GM23338 (cell line): ENCODE data around the gene ABCB6. TPM values are rescaled to one million over a fixed set of nuclear protein-coding genes. Genes with fewer than 3 reads are reported as not detected.

ENCODE experiments used
- ATAC-seq: fragments of 200-7000 bp; cut with Tn5 transposase; 3 replicates; pipeline ENCODE4 v1.9.1; 2020
- DNase-seq: peaks from one replicate; pipeline ENCODE4 v3.0.0-alpha.2; 2015; ENCODE audit warnings: low spot score
- H2AFZ ChIP-seq: fragments of 200-600 bp; sonication (generic); 2 replicates; pipeline ENCODE4 v1.8.0; 2016; ENCODE audit warnings: antibody characterized with exemption, mild to moderate bottlenecking, moderate library complexity
- H3F3A ChIP-seq: fragments of 200-600 bp; sonication (generic); replicated peaks from 2 replicates; pipeline ENCODE4 v1.8.0; 2017; ENCODE audit warnings: antibody characterized with exemption, mixed run types, low read depth
- H3K27ac ChIP-seq: fragments of 200-600 bp; sonication (generic); 2 replicates; pipeline ENCODE4 v1.6.1; 2016; ENCODE audit warnings: low read depth
- H3K27me3 ChIP-seq: fragments of 200-600 bp; sonication (generic); 2 replicates; pipeline ENCODE4 v1.8.0; 2016; ENCODE audit warnings: mild to moderate bottlenecking, mixed run types, moderate library complexity; ENCODE audit not compliant: insufficient read depth
- H3K36me3 ChIP-seq: fragments of 200-600 bp; sonication (generic); 2 replicates; pipeline ENCODE4 v1.8.0; 2016; ENCODE audit warnings: mild to moderate bottlenecking; ENCODE audit not compliant: insufficient read depth
- H3K4me1 ChIP-seq: fragments of 200-600 bp; sonication (generic); 2 replicates; pipeline ENCODE4 v1.8.0; 2016; ENCODE audit warnings: mild to moderate bottlenecking, moderate library complexity; ENCODE audit not compliant: insufficient read depth
- H3K4me2 ChIP-seq: fragments of 200-600 bp; sonication (generic); 2 replicates; pipeline ENCODE4 v1.7.1; 2017; ENCODE audit warnings: mixed run types
- H3K4me3 ChIP-seq: fragments of 200-600 bp; sonication (generic); 2 replicates; pipeline ENCODE4 v1.6.1; 2016; ENCODE audit warnings: mixed run types
- H3K79me2 ChIP-seq: fragments of 200-600 bp; sonication (generic); replicated peaks from 2 replicates; pipeline ENCODE4 v1.8.0; 2017; ENCODE audit warnings: mild to moderate bottlenecking; ENCODE audit not compliant: insufficient read depth
- H3K9me2 ChIP-seq: fragments of 200-600 bp; sonication (generic); 2 replicates; pipeline ENCODE4 v1.8.0; 2017; ENCODE audit not compliant: insufficient read depth
- H4K20me1 ChIP-seq: fragments of 200-600 bp; sonication (generic); replicated peaks from 2 replicates; pipeline ENCODE4 v1.8.0; 2017; ENCODE audit warnings: mild to moderate bottlenecking; ENCODE audit not compliant: insufficient read depth
- H3K27ac Mint-ChIP-seq: 2 replicates; pipeline ENCODE4 v1.8.0; 2020; ENCODE audit warnings: inconsistent platforms, mild to moderate bottlenecking, moderate library complexity, mixed read lengths
- H3K27me3 Mint-ChIP-seq: 3 replicates; pipeline ENCODE4 v1.8.0; 2022; ENCODE audit warnings: low read depth, mild to moderate bottlenecking, moderate library complexity, mixed read lengths, inconsistent platforms; ENCODE audit not compliant: insufficient read depth, poor library complexity
- H3K36me3 Mint-ChIP-seq: 3 replicates; pipeline ENCODE4 v1.8.0; 2021; ENCODE audit warnings: low read depth, mild to moderate bottlenecking, inconsistent platforms, moderate library complexity, mixed read lengths
- H3K4me1 Mint-ChIP-seq: 3 replicates; pipeline ENCODE4 v1.8.0; 2020; ENCODE audit warnings: mild to moderate bottlenecking, inconsistent platforms, mixed read lengths
- H3K4me3 Mint-ChIP-seq: 3 replicates; pipeline ENCODE4 v1.8.0; 2021; ENCODE audit warnings: moderate library complexity, mild to moderate bottlenecking, inconsistent platforms, mixed read lengths
- H3K9me3 Mint-ChIP-seq: 3 replicates; pipeline ENCODE4 v1.8.0; 2020; ENCODE audit warnings: moderate library complexity, mild to moderate bottlenecking, inconsistent platforms, mixed read lengths
- CREB1 ChIP-seq: fragments of 250-450 bp; sonication (Bioruptor Pico); IDR thresholded peaks from 2 replicates; pipeline ENCODE4 v1.5.0; 2020; ENCODE audit warnings: low read depth, mild to moderate bottlenecking, moderate library complexity
- CTCF ChIP-seq, 2 experiments: fragments of 200-600 bp in 1 of 2; sonication (generic) in 1 of 2; conservative IDR thresholded peaks; 2 replicates each; pipeline versions ENCODE4 v1.5.1 to v1.6.1; 2016 to 2017; ENCODE audit warnings: antibody characterized with exemption in 2 of 2, low read depth in 2 of 2, mild to moderate bottlenecking in 2 of 2, moderate library complexity in 1 of 2
- EZH2 ChIP-seq: fragments of 200-600 bp; sonication (generic); IDR thresholded peaks from one replicate; pipeline ENCODE4 v1.8.0; 2017; ENCODE audit warnings: antibody characterized with exemption, mild to moderate bottlenecking, low read depth; ENCODE audit not compliant: unreplicated experiment
- EZH2phosphoT487 ChIP-seq: fragments of 200-600 bp; sonication (generic); IDR thresholded peaks from one replicate; pipeline ENCODE4 v1.8.1; 2018; ENCODE audit warnings: antibody characterized with exemption; ENCODE audit not compliant: unreplicated experiment
- JUNB ChIP-seq: IDR thresholded peaks from one replicate; pipeline ENCODE4 v1.6.1; 2016; ENCODE audit warnings: antibody characterized with exemption; ENCODE audit not compliant: unreplicated experiment
- NANOG ChIP-seq: IDR thresholded peaks from 2 replicates; pipeline ENCODE4 v1.6.1; 2016; ENCODE audit warnings: antibody characterized with exemption, borderline replicate concordance
- POLR2AphosphoS5 ChIP-seq: IDR thresholded peaks from 2 replicates; pipeline ENCODE4 v1.6.1; 2016; ENCODE audit warnings: antibody characterized with exemption, low read depth
- ZNF114 ChIP-seq: fragments of 250-450 bp; sonication (Bioruptor Pico); IDR thresholded peaks from 2 replicates; pipeline ENCODE4 v1.5.0; 2020; ENCODE audit warnings: mild to moderate bottlenecking, moderate library complexity
- ZNF331 ChIP-seq: fragments of 250-450 bp; sonication (Bioruptor Pico); IDR thresholded peaks from 2 replicates; pipeline ENCODE4 v1.5.0; 2020; ENCODE audit warnings: low read depth, mild to moderate bottlenecking, moderate library complexity
- polyA plus RNA-seq: library from polyadenylated mRNA; unstranded; fragments of >200 nt; fragmentation: Nextera tagmentation; extraction: Ambion mirVana; gene quantifications from 2 replicates; pipeline ENCODE4 v1.2.1, GENCODE V29; 2016
- total RNA-seq: library from RNA; depleted of rRNA; stranded (reverse); fragments of >200 nt; shearing (Covaris generic); gene quantifications from 2 replicates; pipeline ENCODE4 v1.2.3, GENCODE V29; 2014
- TF ChIP-seq, protein P1 (sequence below): IDR thresholded peaks from 2 replicates; pipeline ENCODE4 v1.6.1; 2016; ENCODE audit warnings: antibody characterized with exemption
- TF ChIP-seq, protein P2 (sequence below): IDR thresholded peaks from one replicate; pipeline ENCODE4 v1.6.1; 2018; ENCODE audit warnings: antibody characterized with exemption; ENCODE audit not compliant: unreplicated experiment

ABCB6 gene
- total and polyA plus RNA-seq, 2 experiments from 2014 or later, result 26.2 to 35.1 TPM

GRCh38 chr2:219171231-219171651 lies 47.5 kb downstream of the ABCB6 start:
- peak overlapping the region; percentile 65; the same call in 1 of the 2 replicates for H3K27ac ChIP-seq
- no peaks in the 10 kb centered on the region for H4K20me1 ChIP-seq
- no peak overlapping the region for H3K4me3 ChIP-seq
- Mint-ChIP-seq H3K4me3 (no peak overlapping the region), H3K27ac (peak overlapping the region; percentile 24; the same call in 1 of the 2 replicates), H3K36me3 (peaks cover 17% of the 10 kb centered on the region), H3K4me1 (peaks cover 14% of the 10 kb centered on the region), H3K9me3 (no peaks in the 10 kb centered on the region), H3K27me3 (peaks cover 19% of the 10 kb centered on the region)
- H3K4me2 ChIP-seq, result no peak overlapping the region
- H3K79me2 ChIP-seq, result no peaks in the 10 kb centered on the region
- ATAC-seq, result peak; percentile 71
- no peaks in the 10 kb centered on the region for H3K27me3 ChIP-seq
- H3K4me1 ChIP-seq, result peaks cover 6% of the 10 kb centered on the region
- TF ChIP-seq EZH2, result no peak
- TF ChIP-seq, protein P1, sequence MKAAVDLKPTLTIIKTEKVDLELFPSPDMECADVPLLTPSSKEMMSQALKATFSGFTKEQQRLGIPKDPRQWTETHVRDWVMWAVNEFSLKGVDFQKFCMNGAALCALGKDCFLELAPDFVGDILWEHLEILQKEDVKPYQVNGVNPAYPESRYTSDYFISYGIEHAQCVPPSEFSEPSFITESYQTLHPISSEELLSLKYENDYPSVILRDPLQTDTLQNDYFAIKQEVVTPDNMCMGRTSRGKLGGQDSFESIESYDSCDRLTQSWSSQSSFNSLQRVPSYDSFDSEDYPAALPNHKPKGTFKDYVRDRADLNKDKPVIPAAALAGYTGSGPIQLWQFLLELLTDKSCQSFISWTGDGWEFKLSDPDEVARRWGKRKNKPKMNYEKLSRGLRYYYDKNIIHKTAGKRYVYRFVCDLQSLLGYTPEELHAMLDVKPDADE, result no peak
- TF ChIP-seq CTCF (conservative IDR thresholded peaks at IDR 0.05; ENCODE audit: low read depth in 2 of 2), result peak; percentile 62 to 80
- no peak for TF ChIP-seq NANOG
- no peak for TF ChIP-seq ZNF114 (CRISPR knock-in tag)
- TF ChIP-seq ZNF331 (CRISPR knock-in tag), result no peak
- no peaks in the 10 kb centered on the region for H3K36me3 ChIP-seq
- peak; percentile 88 for DNase-seq
- H2AFZ ChIP-seq, result no peak overlapping the region
- no peaks in the 10 kb centered on the region for H3K9me2 ChIP-seq
- peaks cover 8% of the 10 kb centered on the region for H3F3A ChIP-seq

DNA sequence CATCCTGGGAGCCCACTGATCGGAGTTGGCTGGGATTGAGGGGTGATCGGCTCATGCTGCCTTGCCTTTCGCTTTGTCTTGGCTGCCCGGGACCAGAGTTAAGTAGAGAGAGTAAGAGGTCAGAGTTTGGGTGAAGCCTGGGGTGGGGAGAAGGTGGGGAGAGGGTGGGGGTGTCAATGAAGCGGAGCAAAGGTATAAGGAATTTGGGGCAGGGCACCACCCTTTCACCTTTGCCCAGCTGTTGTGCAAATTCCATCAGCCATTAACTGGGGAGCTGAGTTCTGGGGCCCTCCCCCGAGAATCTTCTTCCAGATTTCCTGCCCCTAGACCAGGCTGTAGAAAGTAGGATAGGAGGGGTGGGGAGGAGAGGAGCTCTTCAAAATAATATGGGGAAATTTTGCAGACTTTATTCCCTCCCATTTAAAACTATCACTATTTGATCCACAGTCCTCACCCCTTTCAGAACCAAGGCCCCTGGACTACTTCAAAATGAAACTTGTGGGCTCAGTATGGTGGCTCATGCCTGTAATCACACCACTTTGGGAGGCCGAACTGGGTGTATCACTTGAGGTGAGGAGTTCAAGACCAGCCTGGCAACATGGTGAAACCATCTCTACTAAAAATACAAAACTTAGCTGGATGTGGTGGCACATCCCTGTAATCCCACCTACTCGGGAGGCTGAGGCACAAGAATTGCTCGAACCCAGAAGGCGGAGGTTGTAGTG lies 48.7 kb downstream of the ABCB6 start, which contains the start of gene SLC23A3:
TSS of gene SLC23A3 (minus strand) at position 100 of the 725 bp plus-strand sequence. CDS start at position 55, 45 bp downstream.
- Histone ChIP-seq H3K4me3 (no peak within 1 kb of the TSS), H2AFZ (no peak within 1 kb of the TSS), H3K79me2 (no peaks in the 10 kb centered on the region), H3F3A (no peaks in the 10 kb centered on the region), H3K4me1 (no peaks in the 10 kb centered on the region), H3K27ac (no peak within 1 kb of the TSS), H3K9me2 (no peaks in the 10 kb centered on the region), H3K4me2 (no peak within 1 kb of the TSS), H4K20me1 (no peaks in the 10 kb centered on the region), H3K36me3 (no peaks in the 10 kb centered on the region), H3K27me3 (no peaks in the 10 kb centered on the region)
- no peaks in the 10 kb centered on the region for H3K9me3 Mint-ChIP-seq
- peaks cover 9% of the 10 kb centered on the region for H3K4me1 Mint-ChIP-seq
- no peak within 1 kb of the TSS for H3K4me3 Mint-ChIP-seq
- H3K27me3 Mint-ChIP-seq, result peaks cover 15% of the 10 kb centered on the region
- H3K36me3 Mint-ChIP-seq, result peaks cover 17% of the 10 kb centered on the region
- H3K27ac Mint-ChIP-seq, result no peak within 1 kb of the TSS
- ATAC-seq (no peak), DNase-seq (no peak)
- TF ChIP-seq EZH2phosphoT487, result no peak
- TF ChIP-seq, protein P2, sequence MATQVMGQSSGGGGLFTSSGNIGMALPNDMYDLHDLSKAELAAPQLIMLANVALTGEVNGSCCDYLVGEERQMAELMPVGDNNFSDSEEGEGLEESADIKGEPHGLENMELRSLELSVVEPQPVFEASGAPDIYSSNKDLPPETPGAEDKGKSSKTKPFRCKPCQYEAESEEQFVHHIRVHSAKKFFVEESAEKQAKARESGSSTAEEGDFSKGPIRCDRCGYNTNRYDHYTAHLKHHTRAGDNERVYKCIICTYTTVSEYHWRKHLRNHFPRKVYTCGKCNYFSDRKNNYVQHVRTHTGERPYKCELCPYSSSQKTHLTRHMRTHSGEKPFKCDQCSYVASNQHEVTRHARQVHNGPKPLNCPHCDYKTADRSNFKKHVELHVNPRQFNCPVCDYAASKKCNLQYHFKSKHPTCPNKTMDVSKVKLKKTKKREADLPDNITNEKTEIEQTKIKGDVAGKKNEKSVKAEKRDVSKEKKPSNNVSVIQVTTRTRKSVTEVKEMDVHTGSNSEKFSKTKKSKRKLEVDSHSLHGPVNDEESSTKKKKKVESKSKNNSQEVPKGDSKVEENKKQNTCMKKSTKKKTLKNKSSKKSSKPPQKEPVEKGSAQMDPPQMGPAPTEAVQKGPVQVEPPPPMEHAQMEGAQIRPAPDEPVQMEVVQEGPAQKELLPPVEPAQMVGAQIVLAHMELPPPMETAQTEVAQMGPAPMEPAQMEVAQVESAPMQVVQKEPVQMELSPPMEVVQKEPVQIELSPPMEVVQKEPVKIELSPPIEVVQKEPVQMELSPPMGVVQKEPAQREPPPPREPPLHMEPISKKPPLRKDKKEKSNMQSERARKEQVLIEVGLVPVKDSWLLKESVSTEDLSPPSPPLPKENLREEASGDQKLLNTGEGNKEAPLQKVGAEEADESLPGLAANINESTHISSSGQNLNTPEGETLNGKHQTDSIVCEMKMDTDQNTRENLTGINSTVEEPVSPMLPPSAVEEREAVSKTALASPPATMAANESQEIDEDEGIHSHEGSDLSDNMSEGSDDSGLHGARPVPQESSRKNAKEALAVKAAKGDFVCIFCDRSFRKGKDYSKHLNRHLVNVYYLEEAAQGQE, result no peak
- TF ChIP-seq POLR2AphosphoS5, result no peak
- TF ChIP-seq, protein P1, result no peak
- TF ChIP-seq NANOG, result no peak
- no peak for TF ChIP-seq CTCF (conservative IDR thresholded peaks at IDR 0.05; ENCODE audit: low read depth in 2 of 2)
- TF ChIP-seq EZH2, result no peak
- TF ChIP-seq CREB1 (CRISPR knock-in tag), result no peak
- TF ChIP-seq ZNF331 (CRISPR knock-in tag), result no peak
- TF ChIP-seq ZNF114 (CRISPR knock-in tag), result no peak
- no peak for TF ChIP-seq JUNB
